Prostate gland (tissue), 2 donors: Measurements from ENCODE around the gene SCNN1A. TPM values are rescaled to one million over a fixed set of nuclear protein-coding genes. Genes with fewer than 3 reads are reported as not detected.

Experiments used
- DNase-seq: peaks from one replicate; pipeline ENCODE4 v3.0.0-alpha.2; 2019; ENCODE audit warnings: low spot score
- H3K27ac ChIP-seq, 2 donors: fragments of 200-600 bp; sonication (generic); 2 replicates each; pipeline ENCODE4 v1.5.1; 2017 to 2019
- H3K27me3 ChIP-seq: fragments of 200-600 bp; sonication (generic); replicated peaks from 2 replicates; pipeline ENCODE4 v1.5.1; 2019; ENCODE audit not compliant: insufficient read depth
- H3K36me3 ChIP-seq, 2 donors: fragments of 200-600 bp; sonication (generic); 1 replicate in 1 of 2; 2 replicates in 1 of 2; pipeline versions ENCODE4 v1.5.1 to v1.8.1; 2017 to 2019
- H3K4me1 ChIP-seq: fragments of 200-600 bp; sonication (generic); replicated peaks from 2 replicates; pipeline ENCODE4 v1.5.1; 2019
- H3K4me3 ChIP-seq, 2 donors: fragments of 200-600 bp; sonication (generic); 2 replicates each; pipeline ENCODE4 v1.5.1; 2017 to 2019
- H3K9me3 ChIP-seq: fragments of 200-600 bp; sonication (generic); 2 replicates; pipeline ENCODE4 v1.5.1; 2017
- CTCF ChIP-seq, 4 experiments: fragments of 200-600 bp in 2 of 4; fragments of 450-650 bp in 2 of 4; sonication (generic) in 2 of 4; IDR thresholded peaks; 1 replicate in 3 of 4; 2 replicates in 1 of 4; pipeline ENCODE4 v1.5.1; 2016 to 2019; ENCODE audit warnings: antibody characterized with exemption in 4 of 4, mild to moderate bottlenecking in 2 of 4, moderate library complexity in 2 of 4
- POLR2A ChIP-seq: fragments of 450-650 bp; IDR thresholded peaks from one replicate; pipeline ENCODE4 v1.6.1; 2016; ENCODE audit warnings: antibody characterized with exemption, mild to moderate bottlenecking
- POLR2AphosphoS5 ChIP-seq: sonication (generic); formaldehyde crosslinking; IDR thresholded peaks from one replicate; pipeline ENCODE4 v1.6.1; 2017; ENCODE audit warnings: antibody characterized with exemption
- WGBS: methylation state at CpG from one replicate; pipeline ENCODE4 v1.1.5; 2018; 5-methylcytosine and 5-hydroxymethylcytosine counted together
- intact Hi-C: fragments of 100-400 bp; cut with DNase I; formaldehyde crosslinking; loops from one replicate; pipeline ENCODE4 v1.14.2; 2022
- total RNA-seq, 2 donors: library from RNA; depleted of rRNA; stranded (reverse); fragments of >200 nt; gene quantifications; one replicate each; pipeline ENCODE4 v1.1.0, GENCODE V29; 2016

SCNN1A gene
- total RNA-seq, 2 donors from 2014 or later, result 128 to 211 TPM

- Histone ChIP-seq H3K36me3 (peaks cover 24 to 48% of the 10 kb centered on the region in 2 donors), H3K9me3 (no peaks in the 10 kb centered on the region), H3K4me1 (peaks cover 6% of the 10 kb centered on the region), H3K27me3 (no peaks in the 10 kb centered on the region), H3K27ac (no peak overlapping the region), H3K4me3 (no peak overlapping the region)
- TF ChIP-seq CTCF (IDR thresholded peaks at IDR 0.05) (no peak), POLR2AphosphoS5 (no peak), POLR2A (no peak)
- 78% methylated on average over 15 of the region's 15 CpGs for WGBS
- intact Hi-C loops, result loop anchor here (5.0 kb wide), 2 partner anchors 93 to 208 kb away; no protein-coding TSS in a partner anchor
- no peak for DNase-seq
Measured at GRCh38 chr12:6329703-6330064, 45.7 kb downstream of the SCNN1A start.

GRCh38 chr12:6328945-6329702 is 46.2 kb downstream of the SCNN1A start:
- H3K4me3 ChIP-seq, result no peak overlapping the region
- H3K27ac ChIP-seq, result no peak overlapping the region
- intact Hi-C loops, result loop anchor here (5.0 kb wide), 2 partner anchors 93 to 208 kb away; no protein-coding TSS in a partner anchor
- no peak for TF ChIP-seq POLR2AphosphoS5
- no peak for TF ChIP-seq POLR2A
- no peak for TF ChIP-seq CTCF (IDR thresholded peaks at IDR 0.05)
- WGBS, result 84% methylated on average over 67 of the region's 75 CpGs
- H3K9me3 ChIP-seq, result no peaks in the 10 kb centered on the region
- H3K27me3 ChIP-seq, result no peaks in the 10 kb centered on the region
- peaks cover 3% of the 10 kb centered on the region for H3K4me1 ChIP-seq
- no peak for DNase-seq
- H3K36me3 ChIP-seq, result peaks cover 24 to 48% of the 10 kb centered on the region in 2 donors

- no peak overlapping the region for H3K4me3 ChIP-seq
- 81% methylated on average over 10 of the region's 10 CpGs for WGBS
- no peaks in the 10 kb centered on the region for H3K27me3 ChIP-seq
- H3K27ac ChIP-seq, result peak overlapping the region in 1 of 2 donors; percentile 28
- H3K36me3 ChIP-seq, result peaks cover 20 to 42% of the 10 kb centered on the region in 2 donors
- no peaks in the 10 kb centered on the region for H3K9me3 ChIP-seq
- no peak for DNase-seq
- intact Hi-C loops, result loop anchor here (5.0 kb wide), 2 partner anchors 94 to 209 kb away; no protein-coding TSS in a partner anchor
- peaks cover 10% of the 10 kb centered on the region for H3K4me1 ChIP-seq
- TF ChIP-seq POLR2AphosphoS5 (no peak), POLR2A (no peak), CTCF (IDR thresholded peaks at IDR 0.05) (no peak)
Measured at GRCh38 chr12:6328045-6328779, 47.2 kb downstream of the SCNN1A start.

GRCh38 chr12:6327229-6328041 is 47.9 kb downstream of the SCNN1A start:
- peak overlapping the region; percentile 28 to 29 for H3K27ac ChIP-seq
- no peaks in the 10 kb centered on the region for H3K27me3 ChIP-seq
- intact Hi-C loops, result loop anchor here (2.0 to 5.0 kb wide), 4 partner anchors 95 to 210 kb away; partner anchors contain the start of gene VAMP1
- 64% methylated on average over 33 of the region's 33 CpGs for WGBS
- H3K4me3 ChIP-seq, result no peak overlapping the region
- H3K4me1 ChIP-seq, result peaks cover 18% of the 10 kb centered on the region
- TF ChIP-seq POLR2AphosphoS5, result no peak
- TF ChIP-seq POLR2A, result no peak
- TF ChIP-seq CTCF (IDR thresholded peaks at IDR 0.05), result no peak
- H3K36me3 ChIP-seq, result peaks cover 13 to 35% of the 10 kb centered on the region in 2 donors
- no peaks in the 10 kb centered on the region for H3K9me3 ChIP-seq
- no peak for DNase-seq
